GM23248 (cell line): ENCODE data around the gene STX8.

Experiments
- EZH2 ChIP-seq: fragments of 200-600 bp; sonication (generic); IDR thresholded peaks from 2 replicates; pipeline ENCODE4 v1.6.1; 2018; ENCODE audit warnings: antibody characterized with exemption, mild to moderate bottlenecking; ENCODE audit not compliant: insufficient read depth, poor library complexity, severe bottlenecking
- EZH2phosphoT487 ChIP-seq: fragments of 200-600 bp; sonication (generic); IDR thresholded peaks from 2 replicates; pipeline ENCODE4 v1.6.1; 2018; ENCODE audit warnings: antibody characterized with exemption, moderate library complexity, mild to moderate bottlenecking, low read depth; ENCODE audit not compliant: insufficient read depth

DNA sequence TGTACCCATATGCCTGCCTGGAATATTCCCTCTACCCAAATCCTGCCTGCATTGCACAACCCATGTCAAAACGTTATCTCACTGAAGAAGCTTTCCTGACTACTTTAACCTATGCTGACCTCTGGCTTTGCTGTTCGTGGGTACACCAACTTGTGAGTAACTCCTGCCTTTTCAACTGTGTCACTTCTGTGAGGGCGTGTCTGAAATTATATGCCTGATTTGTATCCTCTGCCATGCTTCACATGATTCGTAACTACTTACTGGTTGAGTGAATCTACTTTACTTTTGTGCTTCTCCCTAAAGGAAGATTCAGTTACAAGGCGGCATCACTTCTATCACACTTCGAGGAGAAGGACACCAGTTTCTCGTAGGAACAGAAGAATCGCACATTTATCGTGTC lies 36.4 kb upstream of the STX8 start:
- TF ChIP-seq EZH2 (no peak), EZH2phosphoT487 (no peak)
